Panc1 (cell line): ENCODE data around the gene SEPTIN1.
"Not testable (repeated sequence)": the region's sequence is repeated elsewhere in the genome, so short reads cannot be mapped to it uniquely, and the experiment has no call there.

Experiments used
- CTCF ChIP-seq: fragments of 450-650 bp; IDR thresholded peaks from 2 replicates; pipeline ENCODE4 v1.5.1; 2017; ENCODE audit warnings: mild to moderate bottlenecking
- POLR2AphosphoS5 ChIP-seq: IDR thresholded peaks from 2 replicates; pipeline ENCODE4 v1.6.1; 2012; ENCODE audit warnings: mild to moderate bottlenecking, low read depth, low read length, moderate library complexity
- SIN3A ChIP-seq: IDR thresholded peaks from 2 replicates; pipeline ENCODE4 v1.6.1; 2012; ENCODE audit warnings: low read depth, mild to moderate bottlenecking, low read length, moderate library complexity, borderline replicate concordance; ENCODE audit not compliant: insufficient read depth

- TF ChIP-seq CTCF, POLR2AphosphoS5, SIN3A: not testable (repeated sequence)
Observed at GRCh38 chr16:30334473-30334989, 47.8 kb downstream of the SEPTIN1 start.
